ENCODE results near the gene TCF23. TPM values are rescaled to one million over a fixed set of nuclear protein-coding genes. Genes with fewer than 3 reads are reported as not detected.

TCF23 gene
- total RNA-seq, 2 experiments from 2014 or later, result not detected

DNA sequence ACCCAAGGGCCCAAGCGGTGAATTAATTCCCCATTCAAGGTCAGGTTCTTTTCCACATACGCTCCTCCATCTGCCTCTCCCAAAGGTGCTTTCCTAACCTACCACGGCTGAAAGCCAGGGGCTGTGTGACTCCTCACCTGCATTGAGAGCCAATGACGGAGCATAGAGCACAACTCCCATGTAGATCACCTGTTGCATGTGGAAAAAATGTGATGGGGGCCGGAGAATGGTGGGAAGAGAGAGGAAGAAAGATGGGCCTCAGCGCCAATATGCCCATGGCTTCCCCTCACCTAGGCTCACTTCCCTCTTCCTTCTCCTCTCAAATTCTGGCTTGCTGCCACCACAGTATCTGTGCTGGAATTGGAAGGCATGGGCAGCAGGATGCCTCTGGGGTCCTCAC is 57.5 kb downstream of the TCF23 start:
- no peaks in the 10 kb centered on the region for H3K27me3 ChIP-seq (ENCODE audit: control insufficient read depth in 1 of 2, insufficient read depth in 2 of 2, low read length in 2 of 2)
- TF ChIP-seq, protein P1, sequence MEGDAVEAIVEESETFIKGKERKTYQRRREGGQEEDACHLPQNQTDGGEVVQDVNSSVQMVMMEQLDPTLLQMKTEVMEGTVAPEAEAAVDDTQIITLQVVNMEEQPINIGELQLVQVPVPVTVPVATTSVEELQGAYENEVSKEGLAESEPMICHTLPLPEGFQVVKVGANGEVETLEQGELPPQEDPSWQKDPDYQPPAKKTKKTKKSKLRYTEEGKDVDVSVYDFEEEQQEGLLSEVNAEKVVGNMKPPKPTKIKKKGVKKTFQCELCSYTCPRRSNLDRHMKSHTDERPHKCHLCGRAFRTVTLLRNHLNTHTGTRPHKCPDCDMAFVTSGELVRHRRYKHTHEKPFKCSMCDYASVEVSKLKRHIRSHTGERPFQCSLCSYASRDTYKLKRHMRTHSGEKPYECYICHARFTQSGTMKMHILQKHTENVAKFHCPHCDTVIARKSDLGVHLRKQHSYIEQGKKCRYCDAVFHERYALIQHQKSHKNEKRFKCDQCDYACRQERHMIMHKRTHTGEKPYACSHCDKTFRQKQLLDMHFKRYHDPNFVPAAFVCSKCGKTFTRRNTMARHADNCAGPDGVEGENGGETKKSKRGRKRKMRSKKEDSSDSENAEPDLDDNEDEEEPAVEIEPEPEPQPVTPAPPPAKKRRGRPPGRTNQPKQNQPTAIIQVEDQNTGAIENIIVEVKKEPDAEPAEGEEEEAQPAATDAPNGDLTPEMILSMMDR (IDR thresholded peaks at IDR 0.05), result no peak
- no peaks in the 10 kb centered on the region for H3K27me3 Mint-ChIP-seq
- peaks cover 16% of the 10 kb centered on the region for H3K4me1 ChIP-seq (ENCODE audit: insufficient read depth, low read length)
- H3K9me3 Mint-ChIP-seq, result no peaks in the 10 kb centered on the region
- CTCF ChIA-PET, result no interaction called here
- H3K36me3 ChIP-seq (ENCODE audit: insufficient read depth, low read length), result peaks cover 60% of the 10 kb centered on the region
- no peak overlapping the region for H3K4me3 ChIP-seq (ENCODE audit: low read length)
- peaks cover 90% of the 10 kb centered on the region for H3K36me3 Mint-ChIP-seq (ENCODE audit: low read depth)
- no peaks in the 10 kb centered on the region for H3K9me3 ChIP-seq (ENCODE audit: control insufficient read depth in 1 of 2, insufficient read depth in 1 of 2, low read length in 2 of 2)
- peaks cover 15% of the 10 kb centered on the region for H3K4me1 Mint-ChIP-seq (ENCODE audit: low read depth)
- intact Hi-C loops (cut with DNase I, micrococcal nuclease), result no loop called here
- POLR2A ChIA-PET, result no interaction called here
- ATAC-seq (ENCODE audit: poor library complexity) (no peak), DNase-seq (no peak)
- H3K4me3 Mint-ChIP-seq, result no peak overlapping the region
- H3K27ac Mint-ChIP-seq, result peak overlapping the region; percentile 9
- no peak overlapping the region for H3K27ac ChIP-seq (ENCODE audit: low read depth in 1 of 2, low read length in 2 of 2)

Other genes starting within 250 kb of the TCF23 start
- 1 to 10 TPM; 3.4 to 4.5 TPM for gene MAPRE3, start 178.4 kb upstream of the TCF23 start, total RNA-seq
- 10 to 100 TPM; 22.0 to 24.6 TPM for gene TMEM214, start 116.0 kb upstream of the TCF23 start, total RNA-seq
- 10 to 100 TPM; 10.8 to 11.6 TPM for gene AGBL5, start 97.3 kb upstream of the TCF23 start, total RNA-seq
- 100 to 1,000 TPM; 232 to 254 TPM for gene OST4, start 77.3 kb upstream of the TCF23 start, total RNA-seq
- gene EMILIN1, start 70.4 kb upstream of the TCF23 start, total RNA-seq, result under 1 TPM; 0.14 to 0.25 TPM
- 1 to 10 TPM; 4.7 TPM for gene KHK, start 62.2 kb upstream of the TCF23 start, total RNA-seq
- not detected for gene CGREF1, start 29.9 kb upstream of the TCF23 start, total RNA-seq
- gene ABHD1, start 25.2 kb upstream of the TCF23 start, total RNA-seq, result 1 to 10 TPM; 1.0 to 1.3 TPM
- 10 to 100 TPM; 12.3 to 12.6 TPM for gene PREB, start 14.4 kb upstream of the TCF23 start, total RNA-seq
- gene PRR30, start 9.6 kb upstream of the TCF23 start, total RNA-seq, result not detected
- gene ATRAID, start 63.0 kb downstream of the TCF23 start, total RNA-seq, result 10 to 100 TPM; 79.1 to 82.5 TPM
- 100 to 1,000 TPM; 196 to 207 TPM for gene SLC5A6, start 63.3 kb downstream of the TCF23 start, total RNA-seq
- 10 to 100 TPM; 20.0 to 20.3 TPM for gene CAD, start 68.4 kb downstream of the TCF23 start, total RNA-seq
- not detected for gene SLC30A3, start 114.0 kb downstream of the TCF23 start, total RNA-seq
- gene DNAJC5G, start 126.4 kb downstream of the TCF23 start, total RNA-seq, result not detected
- gene TRIM54, start 133.4 kb downstream of the TCF23 start, total RNA-seq, result not detected
- 1 to 10 TPM; 1.8 to 2.3 TPM for gene UCN, start 159.4 kb downstream of the TCF23 start, total RNA-seq
- 10 to 100 TPM; 29.3 to 31.0 TPM for gene MPV17, start 174.1 kb downstream of the TCF23 start, total RNA-seq
- gene GTF3C2, start 207.8 kb downstream of the TCF23 start, total RNA-seq, result 10 to 100 TPM; 54.6 to 56.8 TPM
- gene EIF2B4, start 221.3 kb downstream of the TCF23 start, total RNA-seq, result 10 to 100 TPM; 33.2 to 34.0 TPM
- 10 to 100 TPM; 66.3 to 67.9 TPM for gene SNX17, start 221.6 kb downstream of the TCF23 start, total RNA-seq
- 10 to 100 TPM; 22.8 to 22.9 TPM for gene ZNF513, start 231.7 kb downstream of the TCF23 start, total RNA-seq